KMS-11 (cell line): ENCODE data around the gene NMU.

Source experiments
- H2AFZ ChIP-seq: fragments of 200-600 bp; sonication (generic); 2 replicates; pipeline ENCODE4 v1.6.1; 2016; ENCODE audit warnings: antibody characterized with exemption, mixed run types, low read depth
- H3K27ac ChIP-seq: fragments of 200-600 bp; sonication (generic); 2 replicates; pipeline ENCODE4 v1.6.1; 2016; ENCODE audit warnings: mild to moderate bottlenecking, mixed run types
- H3K27me3 ChIP-seq: fragments of 200-600 bp; sonication (generic); 2 replicates; pipeline ENCODE4 v1.6.1; 2017; ENCODE audit warnings: mild to moderate bottlenecking, low read depth, mixed run types, moderate library complexity; ENCODE audit not compliant: insufficient read depth
- H3K36me3 ChIP-seq: fragments of 200-600 bp; sonication (generic); 2 replicates; pipeline ENCODE4 v1.6.1; 2017; ENCODE audit warnings: mild to moderate bottlenecking, mixed run types; ENCODE audit not compliant: insufficient read depth
- H3K4me1 ChIP-seq: fragments of 200-600 bp; sonication (generic); 2 replicates; pipeline ENCODE4 v1.6.1; 2016; ENCODE audit warnings: mild to moderate bottlenecking, low read depth, mixed run types; ENCODE audit not compliant: poor library complexity, severe bottlenecking
- H3K4me2 ChIP-seq: fragments of 200-600 bp; sonication (generic); 2 replicates; pipeline ENCODE4 v1.7.0; 2016; ENCODE audit warnings: mild to moderate bottlenecking, mixed run types
- H3K4me3 ChIP-seq: fragments of 200-600 bp; sonication (generic); IDR thresholded peaks from 2 replicates; pipeline ENCODE4 v1.6.1; 2017; ENCODE audit warnings: low read depth, low read length, mixed read lengths; ENCODE audit not compliant: insufficient read depth
- H3K79me2 ChIP-seq: fragments of 200-600 bp; sonication (generic); 2 replicates; pipeline ENCODE4 v1.6.1; 2016; ENCODE audit warnings: low read depth, mixed run types; ENCODE audit not compliant: insufficient read depth
- H3K9ac ChIP-seq: fragments of 200-600 bp; sonication (generic); 2 replicates; pipeline ENCODE4 v1.6.1; 2016; ENCODE audit warnings: mild to moderate bottlenecking, mixed run types
- H4K20me1 ChIP-seq: fragments of 200-600 bp; sonication (generic); 2 replicates; pipeline ENCODE4 v1.6.1; 2016; ENCODE audit warnings: mild to moderate bottlenecking, mixed run types; ENCODE audit not compliant: insufficient read depth
- TF ChIP-seq, protein P1 (sequence below): fragments of 200-600 bp; sonication (generic); conservative IDR thresholded peaks from 2 replicates; pipeline ENCODE4 v1.6.1; 2017; ENCODE audit warnings: low read depth, mild to moderate bottlenecking, antibody characterized with exemption, low read length, moderate library complexity, mixed read lengths

Gene NMU

DNA sequence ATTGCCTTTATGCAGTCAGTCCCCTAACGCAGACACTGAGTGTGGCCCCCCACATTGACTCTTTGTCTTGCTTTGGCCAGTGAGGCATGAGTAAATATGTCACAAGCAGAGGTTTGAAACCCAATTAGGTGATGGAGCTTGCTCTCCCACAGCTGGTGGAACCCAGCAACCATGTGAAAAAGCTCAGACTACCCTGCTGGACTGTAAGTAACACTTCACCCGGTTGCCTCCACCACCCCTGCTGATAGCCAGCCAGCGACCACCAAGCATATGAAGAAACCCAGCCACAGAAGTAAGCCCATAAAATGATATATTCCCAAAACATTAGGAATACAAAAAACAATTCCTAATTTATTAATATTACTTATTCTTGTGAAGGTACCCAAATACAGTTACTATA, 22.5 kb downstream of the NMU start:
- Histone ChIP-seq H3K27me3 (no peaks in the 10 kb centered on the region), H3K36me3 (no peaks in the 10 kb centered on the region), H3K79me2 (no peaks in the 10 kb centered on the region), H3K4me1 (peaks cover 53% of the 10 kb centered on the region), H3K4me2 (no peak overlapping the region), H3K4me3 (no peak overlapping the region), H3K9ac (no peak overlapping the region), H3K27ac (no peak overlapping the region), H2AFZ (no peak overlapping the region), H4K20me1 (no peaks in the 10 kb centered on the region)
- TF ChIP-seq, protein P1, sequence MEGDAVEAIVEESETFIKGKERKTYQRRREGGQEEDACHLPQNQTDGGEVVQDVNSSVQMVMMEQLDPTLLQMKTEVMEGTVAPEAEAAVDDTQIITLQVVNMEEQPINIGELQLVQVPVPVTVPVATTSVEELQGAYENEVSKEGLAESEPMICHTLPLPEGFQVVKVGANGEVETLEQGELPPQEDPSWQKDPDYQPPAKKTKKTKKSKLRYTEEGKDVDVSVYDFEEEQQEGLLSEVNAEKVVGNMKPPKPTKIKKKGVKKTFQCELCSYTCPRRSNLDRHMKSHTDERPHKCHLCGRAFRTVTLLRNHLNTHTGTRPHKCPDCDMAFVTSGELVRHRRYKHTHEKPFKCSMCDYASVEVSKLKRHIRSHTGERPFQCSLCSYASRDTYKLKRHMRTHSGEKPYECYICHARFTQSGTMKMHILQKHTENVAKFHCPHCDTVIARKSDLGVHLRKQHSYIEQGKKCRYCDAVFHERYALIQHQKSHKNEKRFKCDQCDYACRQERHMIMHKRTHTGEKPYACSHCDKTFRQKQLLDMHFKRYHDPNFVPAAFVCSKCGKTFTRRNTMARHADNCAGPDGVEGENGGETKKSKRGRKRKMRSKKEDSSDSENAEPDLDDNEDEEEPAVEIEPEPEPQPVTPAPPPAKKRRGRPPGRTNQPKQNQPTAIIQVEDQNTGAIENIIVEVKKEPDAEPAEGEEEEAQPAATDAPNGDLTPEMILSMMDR, result no peak

DNA sequence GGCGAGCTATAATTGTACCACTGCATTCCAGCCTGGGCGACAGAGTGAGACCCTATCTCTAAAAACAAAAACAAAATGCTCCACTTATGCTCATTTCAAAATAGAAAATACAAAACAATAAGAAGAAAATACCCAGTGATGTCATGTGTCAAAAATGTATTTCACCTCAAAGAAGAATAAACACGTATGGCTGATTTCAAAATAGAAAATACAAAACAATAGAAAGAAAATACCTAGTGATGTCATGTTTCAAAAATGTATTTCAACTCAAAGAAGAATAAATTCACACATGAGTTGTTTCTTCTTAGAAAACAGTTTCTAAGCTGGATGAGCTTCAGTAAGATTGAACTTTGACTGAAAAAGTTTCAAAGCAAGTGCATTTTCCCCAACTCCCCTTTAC, 23.8 kb downstream of the NMU start:
- Histone ChIP-seq H3K79me2 (no peaks in the 10 kb centered on the region), H2AFZ (no peak overlapping the region), H3K4me1 (peaks cover 54% of the 10 kb centered on the region), H3K4me3 (no peak overlapping the region), H3K4me2 (no peak overlapping the region), H3K36me3 (no peaks in the 10 kb centered on the region), H3K27me3 (no peaks in the 10 kb centered on the region), H3K9ac (no peak overlapping the region), H3K27ac (no peak overlapping the region), H4K20me1 (no peaks in the 10 kb centered on the region)
- TF ChIP-seq, protein P1, result no peak

DNA sequence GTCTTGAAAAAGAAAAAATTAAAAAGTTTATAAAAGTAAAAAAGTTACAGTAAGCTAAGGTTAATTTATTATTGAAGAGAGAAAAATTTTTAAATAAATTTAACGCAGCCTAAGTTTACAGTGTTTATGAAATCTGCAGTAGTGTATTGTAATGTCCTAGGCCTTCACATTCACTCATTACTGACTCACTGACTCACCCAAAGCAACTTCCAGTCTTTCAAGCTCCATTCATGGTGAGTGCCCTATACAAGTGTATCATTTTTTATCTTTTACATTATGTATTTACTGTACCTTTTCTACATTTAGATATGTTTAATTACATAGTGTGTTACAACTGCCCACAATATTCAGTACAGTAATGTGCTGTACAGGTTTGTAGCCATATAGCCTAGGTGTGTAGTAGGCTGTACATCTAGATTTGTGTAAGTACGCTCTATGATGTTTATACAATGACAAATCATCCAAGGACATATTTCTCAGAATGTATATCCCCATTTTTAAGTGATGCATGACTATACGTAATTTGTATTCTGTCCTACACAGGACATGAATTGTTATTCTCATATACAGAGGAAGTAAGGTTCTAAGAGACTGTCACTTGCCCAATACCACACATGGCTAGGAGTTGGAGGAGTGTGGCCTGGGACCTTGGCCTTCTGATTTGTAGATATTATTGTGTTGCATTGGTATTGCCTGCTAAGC, 24.6 kb downstream of the NMU start:
- no peak overlapping the region for H3K9ac ChIP-seq
- H3K4me2 ChIP-seq, result no peak overlapping the region
- TF ChIP-seq, protein P1, result no peak
- H3K79me2 ChIP-seq, result no peaks in the 10 kb centered on the region
- no peaks in the 10 kb centered on the region for H4K20me1 ChIP-seq
- H3K27me3 ChIP-seq, result no peaks in the 10 kb centered on the region
- peaks cover 53% of the 10 kb centered on the region for H3K4me1 ChIP-seq
- no peak overlapping the region for H3K27ac ChIP-seq
- H3K4me3 ChIP-seq, result no peak overlapping the region
- H2AFZ ChIP-seq, result no peak overlapping the region
- H3K36me3 ChIP-seq, result no peaks in the 10 kb centered on the region

DNA sequence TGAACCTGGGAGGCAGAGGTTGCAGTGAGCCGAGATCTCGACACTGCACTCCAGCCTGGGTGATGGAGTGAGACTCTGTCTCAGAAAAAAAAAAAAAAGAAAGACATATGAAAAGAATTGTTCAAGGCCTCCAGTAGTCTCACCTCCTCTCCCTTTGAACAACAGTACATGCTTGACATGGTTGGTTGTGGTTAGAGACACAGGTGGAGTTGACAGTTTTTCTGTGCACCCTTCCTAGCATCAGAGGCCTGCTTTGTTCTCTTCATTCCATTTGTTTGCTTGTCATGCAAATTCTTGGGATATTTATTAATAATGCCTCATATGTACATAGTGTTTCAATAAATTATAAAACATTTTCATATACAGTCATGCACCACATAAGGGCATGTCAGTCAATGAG, 25.7 kb downstream of the NMU start:
- Histone ChIP-seq H3K9ac (no peak overlapping the region), H3K79me2 (no peaks in the 10 kb centered on the region), H4K20me1 (no peaks in the 10 kb centered on the region), H3K27me3 (no peaks in the 10 kb centered on the region), H3K4me1 (peaks cover 53% of the 10 kb centered on the region), H3K27ac (peak overlapping the region; percentile 49; the same call in 1 of the 2 replicates), H2AFZ (peak overlapping the region; percentile 51; the same call in 1 of the 2 replicates), H3K4me3 (no peak overlapping the region), H3K4me2 (peak overlapping the region; percentile 75), H3K36me3 (no peaks in the 10 kb centered on the region)
- TF ChIP-seq, protein P1, result no peak
